Adrenal gland (tissue), 12 donors: ENCODE results near the gene FOXQ1. TPM values are rescaled to one million over a fixed set of nuclear protein-coding genes. Genes with fewer than 3 reads are reported as not detected.

Experiments
- DNase-seq, 7 donors: peaks; one replicate each; pipeline ENCODE4 v3.0.0-alpha.2; 2019 to 2020
- H3K27ac ChIP-seq, 5 donors: fragments of 200-600 bp; sonication (generic) in 4 of 5; 1 replicate in 3 of 5; 2 replicates in 2 of 5; pipeline versions ENCODE4 v1.5.1 to v1.8.0; 2016 to 2020; ENCODE audit warnings: mild to moderate bottlenecking in 1 of 5
- H3K27me3 ChIP-seq: fragments of 200-600 bp; 2 replicates; pipeline ENCODE4 v1.8.0; 2021
- H3K36me3 ChIP-seq, 2 donors: fragments of 200-600 bp; replicated peaks in 1 of 2; 1 replicate in 1 of 2; 2 replicates in 1 of 2; pipeline versions ENCODE4 v1.5.1 to v1.8.0; 2018 to 2022
- H3K4me1 ChIP-seq, 2 donors: fragments of 200-600 bp; replicated peaks in 1 of 2; 1 replicate in 1 of 2; 2 replicates in 1 of 2; pipeline versions ENCODE4 v1.5.1 to v1.8.0; 2018 to 2021
- H3K4me3 ChIP-seq, 4 donors: fragments of 200-600 bp; sonication (generic) in 3 of 4; one replicate each; pipeline ENCODE4 v1.5.1; 2016 to 2018
- H3K9me3 ChIP-seq, 3 donors: fragments of 200-600 bp; sonication (generic) in 1 of 3; replicated peaks in 1 of 3; 1 replicate in 2 of 3; 2 replicates in 1 of 3; pipeline versions ENCODE4 v1.5.1 to v1.8.0; 2016 to 2021
- POLR2A ChIP-seq, 2 donors: fragments of 450-650 bp; IDR thresholded peaks; one replicate each; pipeline ENCODE4 v1.6.1; 2017; ENCODE audit warnings: antibody characterized with exemption in 2 of 2, mild to moderate bottlenecking in 2 of 2, moderate library complexity in 1 of 2
- WGBS, 4 donors: extraction: QIAGEN DNeasy Blood & Tissue Kit in 2 of 4; methylation state at CpG; one replicate each; pipeline versions ENCODE4 v1.1.5 to v1.1.7; 2013 to 2017; 5-methylcytosine and 5-hydroxymethylcytosine counted together
- intact Hi-C, 2 donors: fragments of 100-400 bp; cut with DNase I; formaldehyde crosslinking; loops; one replicate each; pipeline versions ENCODE4 v1.14.1 to v1.15.0; 2022 to 2023
- polyA plus RNA-seq, 3 donors: library from polyadenylated mRNA; stranded (reverse); fragments of 200-250 nt in 2 of 3; fragments of 350-450 nt in 1 of 3; fragmentation: Illumina TruSeq in 1 of 3; extraction: RNeasy Lipid Tissue Mini Kit (QIAGEN cat#74804) in 1 of 3; gene quantifications; one replicate each; pipeline ENCODE4 v1.2.3, GENCODE V29; 2013 to 2014
- total RNA-seq, 9 donors: library from RNA; depleted of rRNA in 4 of 9; stranded (reverse); fragments of >200 nt in 4 of 9; fragments of 120-200 nt in 1 of 9; fragmentation: NEBNext Ultra II Directional in 1 of 9; extraction: Animal tissue kit (Norgen Biotek cat#: 25700) in 1 of 9; gene quantifications; one replicate each; pipeline versions ENCODE4 v1.1.0 to v1.2.4, GENCODE V29; 2013 to 2023
- TF ChIP-seq, protein P1 (sequence below), 6 experiments: fragments of 450-650 bp in 4 of 6; fragments of 200-600 bp in 2 of 6; sonication (generic) in 1 of 6; IDR thresholded peaks; 1 replicate in 5 of 6; 2 replicates in 1 of 6; pipeline versions ENCODE4 v1.5.1 to v1.8.0; 2016 to 2021; ENCODE audit warnings: antibody characterized with exemption in 6 of 6, mild to moderate bottlenecking in 2 of 6, moderate library complexity in 1 of 6
- donor health status: healthy with polysubstance abuse.
- donor health status: Bipolar disorder and iron deficiency.
- donor health status: DM: yes; HTN: yes; CAD: no.
- donor health status: DM: no; HTN: no; CAD: no.
- donor health status: DM: no; HTN: no; CAD: no.
- donor health status: DM: yes; HTN: yes; CAD: no.

Gene FOXQ1
- total and polyA plus RNA-seq, 12 donors, result 0.05 to 0.24 (median 0.11) TPM; not detected in 9

DNA sequence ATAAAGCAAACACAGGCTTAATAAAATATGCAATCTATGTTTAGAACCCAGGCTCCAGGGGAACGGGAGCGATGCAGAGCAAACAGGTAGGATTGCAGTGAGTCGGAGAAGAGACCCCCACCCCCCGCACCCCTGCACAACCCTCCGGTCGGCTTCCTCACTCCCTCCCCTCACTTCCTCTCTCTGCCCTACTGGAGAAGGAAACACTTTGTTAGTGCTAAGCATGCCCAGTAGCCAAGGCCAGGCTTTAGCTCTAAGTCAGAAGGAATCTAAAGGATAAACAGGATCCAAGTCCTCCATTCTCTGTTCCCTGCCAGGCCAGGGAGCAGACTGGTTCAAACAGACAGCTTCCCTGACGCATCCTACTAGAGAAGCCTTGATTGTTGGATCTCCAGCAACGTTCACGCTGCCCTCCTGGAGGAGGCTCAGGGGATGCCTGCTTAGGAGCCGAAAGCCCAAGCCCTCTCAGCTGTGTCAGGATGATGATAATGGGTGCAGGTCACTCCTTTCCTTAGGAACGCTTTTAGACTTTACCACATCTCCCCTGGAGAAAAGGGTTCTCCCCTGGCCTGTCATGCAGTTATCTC lies 14.7 kb downstream of the FOXQ1 start:
- Histone ChIP-seq H3K9me3 (no peaks in the 10 kb centered on the region), H3K36me3 (no peaks in the 10 kb centered on the region), H3K4me3 (no peak overlapping the region), H3K27me3 (no peaks in the 10 kb centered on the region), H3K4me1 (no peaks in the 10 kb centered on the region), H3K27ac (no peak overlapping the region)
- whole genome bisulfite sequencing, 4 donors, result 40 to 58% (median 50%) methylated on average over 9 to 11 of the region's 11 CpGs
- intact Hi-C loops, result no loop called here
- no peak for DNase-seq
- TF ChIP-seq, protein P1, sequence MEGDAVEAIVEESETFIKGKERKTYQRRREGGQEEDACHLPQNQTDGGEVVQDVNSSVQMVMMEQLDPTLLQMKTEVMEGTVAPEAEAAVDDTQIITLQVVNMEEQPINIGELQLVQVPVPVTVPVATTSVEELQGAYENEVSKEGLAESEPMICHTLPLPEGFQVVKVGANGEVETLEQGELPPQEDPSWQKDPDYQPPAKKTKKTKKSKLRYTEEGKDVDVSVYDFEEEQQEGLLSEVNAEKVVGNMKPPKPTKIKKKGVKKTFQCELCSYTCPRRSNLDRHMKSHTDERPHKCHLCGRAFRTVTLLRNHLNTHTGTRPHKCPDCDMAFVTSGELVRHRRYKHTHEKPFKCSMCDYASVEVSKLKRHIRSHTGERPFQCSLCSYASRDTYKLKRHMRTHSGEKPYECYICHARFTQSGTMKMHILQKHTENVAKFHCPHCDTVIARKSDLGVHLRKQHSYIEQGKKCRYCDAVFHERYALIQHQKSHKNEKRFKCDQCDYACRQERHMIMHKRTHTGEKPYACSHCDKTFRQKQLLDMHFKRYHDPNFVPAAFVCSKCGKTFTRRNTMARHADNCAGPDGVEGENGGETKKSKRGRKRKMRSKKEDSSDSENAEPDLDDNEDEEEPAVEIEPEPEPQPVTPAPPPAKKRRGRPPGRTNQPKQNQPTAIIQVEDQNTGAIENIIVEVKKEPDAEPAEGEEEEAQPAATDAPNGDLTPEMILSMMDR (IDR thresholded peaks at IDR 0.05), result no peak
- TF ChIP-seq POLR2A (IDR thresholded peaks at IDR 0.05), result no peak

DNA sequence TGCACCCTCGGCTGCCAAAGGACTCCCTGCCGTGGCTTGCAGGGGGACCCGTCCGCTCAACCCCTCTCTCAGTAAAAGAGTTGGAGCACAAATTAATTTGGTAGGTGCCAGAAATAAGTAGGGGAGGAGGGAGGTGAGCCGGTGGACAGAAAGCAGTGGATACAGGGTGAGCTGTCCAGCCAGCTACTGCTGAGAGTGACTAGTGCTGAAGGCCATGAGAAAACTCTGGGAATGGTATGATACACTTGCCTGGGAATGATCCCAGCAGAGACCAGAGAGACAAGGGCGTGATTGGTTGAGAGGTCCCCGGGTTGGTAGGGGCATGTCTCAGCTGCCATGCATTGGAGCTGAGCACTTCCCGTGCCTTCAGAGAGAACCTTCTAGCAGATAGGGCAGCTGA lies 15.7 kb downstream of the FOXQ1 start:
- H3K9me3 ChIP-seq, result no peaks in the 10 kb centered on the region
- H3K4me3 ChIP-seq, result no peak overlapping the region
- no peak overlapping the region for H3K27ac ChIP-seq
- H3K4me1 ChIP-seq, result no peaks in the 10 kb centered on the region
- TF ChIP-seq, protein P1 (IDR thresholded peaks at IDR 0.05), result no peak
- no peak for TF ChIP-seq POLR2A (IDR thresholded peaks at IDR 0.05)
- H3K27me3 ChIP-seq, result no peaks in the 10 kb centered on the region
- H3K36me3 ChIP-seq, result no peaks in the 10 kb centered on the region
- intact Hi-C loops, result no loop called here
- 79 to 81% (median 80%) methylated on average over 7 to 8 of the region's 8 CpGs for WGBS, 4 donors
- DNase-seq, result no peak

DNA sequence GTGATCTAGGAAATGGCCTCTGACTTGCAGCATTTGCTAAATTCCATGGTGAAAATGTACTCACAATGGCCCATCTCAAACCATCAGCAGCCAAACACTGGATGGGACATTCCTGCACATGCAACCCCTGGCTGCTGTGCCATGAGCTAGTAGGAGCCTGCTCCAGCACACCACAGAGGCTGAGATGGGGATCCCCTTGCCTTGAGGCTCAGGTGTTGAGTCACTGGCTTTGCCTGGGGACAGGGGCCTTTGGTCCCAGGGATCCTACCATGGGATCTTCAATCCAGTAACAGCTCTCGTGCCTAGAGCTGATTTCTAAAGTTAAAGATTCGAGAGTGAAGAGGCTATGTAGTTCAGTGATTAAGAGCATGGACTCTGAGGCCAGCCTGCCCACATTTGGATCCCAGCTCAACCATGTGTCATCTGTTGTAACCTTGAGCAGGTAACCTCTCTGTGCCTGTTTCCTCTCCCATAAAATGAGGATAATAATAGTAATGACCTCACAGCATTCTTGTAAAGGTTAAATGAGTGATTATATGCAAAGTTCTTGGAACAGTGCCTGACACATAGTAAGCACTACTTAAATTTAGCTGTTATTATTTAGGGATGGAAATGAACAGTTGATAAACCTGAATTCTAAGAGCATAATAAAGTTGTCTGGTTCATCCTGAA lies 16.4 kb downstream of the FOXQ1 start:
- intact Hi-C loops, result no loop called here
- 73 to 87% (median 80%) methylated on average over 2 of the region's 2 CpGs for WGBS, 4 donors
- H3K4me1 ChIP-seq, result no peaks in the 10 kb centered on the region
- H3K36me3 ChIP-seq, result no peaks in the 10 kb centered on the region
- no peak overlapping the region for H3K27ac ChIP-seq
- H3K27me3 ChIP-seq, result no peaks in the 10 kb centered on the region
- H3K4me3 ChIP-seq, result no peak overlapping the region
- H3K9me3 ChIP-seq, result no peaks in the 10 kb centered on the region
- no peak for DNase-seq
- no peak for TF ChIP-seq POLR2A (IDR thresholded peaks at IDR 0.05)
- TF ChIP-seq, protein P1 (IDR thresholded peaks at IDR 0.05), result no peak

GRCh38 chr6:1329708-1330107 lies 17.8 kb downstream of the FOXQ1 start:
- Histone ChIP-seq H3K36me3 (no peaks in the 10 kb centered on the region), H3K27ac (no peak overlapping the region), H3K4me3 (no peak overlapping the region), H3K9me3 (no peaks in the 10 kb centered on the region), H3K4me1 (no peaks in the 10 kb centered on the region), H3K27me3 (no peaks in the 10 kb centered on the region)
- TF ChIP-seq POLR2A (IDR thresholded peaks at IDR 0.05), result no peak
- TF ChIP-seq, protein P1 (IDR thresholded peaks at IDR 0.05), result no peak
- DNase-seq, result no peak
- intact Hi-C loops, result no loop called here
